ENCODE results near the gene CYB5R3.
"Not testable (repeated sequence)": the region's sequence is repeated elsewhere in the genome, so short reads cannot be mapped to it uniquely, and the experiment has no call there.

CYB5R3 gene

GRCh38 chr22:42622061-42622710 is 27.0 kb downstream of the CYB5R3 start:
- no peak for DNase-seq

GRCh38 chr22:42621505-42622002 is 27.6 kb downstream of the CYB5R3 start:
- DNase-seq = peak; percentile 60

- DNase-seq = no peak
These were observed 29.1 kb downstream of the CYB5R3 start for GRCh38 chr22:42620084-42620483.

GRCh38 chr22:42619261-42620063 is 29.7 kb downstream of the CYB5R3 start:
- no peak for DNase-seq

- DNase-seq = no peak
These were observed 31.8 kb downstream of the CYB5R3 start for GRCh38 chr22:42617155-42617983.

- not testable (repeated sequence) for DNase-seq
These were observed 33.4 kb downstream of the CYB5R3 start for GRCh38 chr22:42615860-42616175.

DNA sequence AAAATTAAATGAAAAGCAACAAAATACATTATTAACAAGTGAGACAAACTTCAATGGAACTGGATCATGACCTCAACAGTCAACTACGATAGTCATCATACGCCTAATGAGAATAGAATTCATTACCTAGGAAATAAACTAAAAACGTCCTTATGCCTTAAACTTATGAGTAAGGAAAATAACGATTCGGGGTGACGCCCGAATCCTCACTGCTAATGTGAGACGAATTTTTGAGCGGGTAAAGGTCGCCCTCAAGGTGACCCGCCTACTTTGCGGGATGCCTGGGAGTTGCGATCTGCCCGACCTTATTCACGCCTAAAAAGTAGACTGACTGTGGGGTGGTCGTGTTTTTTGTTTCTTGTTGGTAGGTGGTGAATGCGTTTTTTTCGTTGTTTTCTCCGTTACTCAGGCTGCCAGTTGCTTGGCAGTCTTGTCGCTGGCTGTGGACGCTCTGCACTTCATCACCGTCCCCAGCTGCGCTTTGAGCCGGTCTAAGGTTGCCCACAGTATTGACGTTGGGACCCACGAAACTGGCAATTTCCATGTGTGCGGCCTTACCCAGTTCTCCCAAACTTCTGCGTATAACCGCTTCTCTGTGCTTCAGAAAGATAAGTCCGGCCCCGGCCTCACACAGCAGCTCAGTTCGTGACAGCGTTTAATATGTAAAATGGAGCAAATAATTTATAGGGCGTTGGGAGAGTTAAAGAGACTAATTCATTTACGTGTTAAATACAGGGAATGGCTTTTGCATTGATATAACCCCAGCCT is 33.9 kb downstream of the CYB5R3 start:
- DNase-seq = peak; percentile 91

DNA sequence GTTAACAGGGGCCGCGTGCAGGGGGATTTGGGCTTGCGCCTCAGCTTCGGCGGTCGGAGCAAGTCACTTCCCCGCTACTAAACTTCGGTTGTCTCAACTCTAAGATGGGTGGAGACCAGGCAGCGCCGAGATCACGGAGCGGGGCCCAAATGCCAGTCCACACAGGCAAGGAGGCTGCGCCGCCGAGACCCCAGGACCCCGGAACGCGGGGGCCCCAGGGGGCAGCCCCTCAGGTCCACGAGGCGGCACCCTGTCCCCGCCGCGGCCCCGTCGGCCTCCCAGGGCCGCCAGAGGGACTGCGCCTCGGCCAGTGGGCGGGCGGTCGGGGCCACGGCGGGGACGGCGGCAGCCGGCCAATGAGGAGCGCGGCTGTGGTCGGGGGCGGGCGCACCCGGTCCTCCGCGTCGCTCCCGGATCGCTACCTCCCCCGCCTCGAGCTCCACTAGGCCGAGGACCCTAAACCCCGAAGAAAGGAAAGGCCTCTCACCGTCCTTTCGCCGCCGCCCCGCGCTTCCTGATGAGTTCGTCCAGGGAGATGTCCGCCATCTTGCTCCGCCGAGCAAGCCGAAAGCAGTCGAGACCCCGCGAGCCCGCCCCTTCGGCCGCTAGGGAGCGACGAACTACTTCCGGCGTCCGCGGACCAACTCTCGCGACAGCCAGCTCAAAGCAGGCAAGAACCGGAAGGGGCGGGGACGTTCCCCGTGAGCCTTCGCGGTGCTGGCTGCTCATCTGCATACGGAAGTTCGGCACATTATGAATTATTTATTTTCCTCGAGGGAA is 34.7 kb downstream of the CYB5R3 start, which contains the start of gene POLDIP3:
TSS of gene POLDIP3 (minus strand) at position 572 of the 780 bp plus-strand sequence. CDS start at position 546, 26 bp downstream.
- DNase-seq = peak; percentile 99

- no peak for DNase-seq
These were observed 35.3 kb downstream of the CYB5R3 start for GRCh38 chr22:42613872-42614301.

DNA sequence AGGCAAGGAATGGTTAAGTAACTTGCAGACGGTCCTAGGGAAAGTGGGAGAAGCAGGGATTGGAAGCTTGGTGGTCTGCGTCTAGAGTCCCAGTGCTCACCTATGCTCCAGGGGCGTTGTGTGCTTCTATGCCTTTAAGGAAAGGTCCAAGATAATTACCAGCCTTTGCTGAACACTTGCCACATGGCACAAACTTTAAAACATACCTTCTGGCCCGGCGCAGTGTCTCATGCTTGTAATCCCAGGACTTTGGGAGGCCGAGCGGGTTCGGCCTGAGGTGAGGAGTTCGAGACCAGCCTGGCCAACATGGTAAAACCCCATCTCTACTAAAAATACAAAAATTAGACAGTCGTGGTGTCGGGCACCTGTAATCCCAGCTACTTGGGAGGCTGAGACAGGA is 36.9 kb downstream of the CYB5R3 start:
- DNase-seq = no peak

DNA sequence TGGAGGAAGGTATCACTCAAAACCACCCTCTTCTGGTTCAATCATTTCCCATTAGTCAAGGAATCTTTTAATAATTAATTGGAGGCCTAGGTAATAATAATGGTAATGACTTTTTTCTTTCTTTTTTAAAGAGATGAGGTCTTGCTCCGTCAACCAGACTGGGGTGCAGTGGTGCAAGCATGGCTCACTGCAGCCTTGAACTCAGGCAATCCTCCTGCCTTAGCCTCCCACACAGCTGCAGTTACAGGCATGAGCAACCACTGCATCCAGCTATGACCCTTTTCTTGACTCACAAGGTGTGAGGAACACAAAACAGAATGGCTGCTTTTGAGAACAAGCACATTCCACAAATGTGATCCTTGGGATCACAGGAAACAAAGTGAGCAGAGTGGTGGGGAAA is 38.1 kb downstream of the CYB5R3 start:
- DNase-seq = no peak

GRCh38 chr22:42610186-42610585 is 39.0 kb downstream of the CYB5R3 start:
- no peak for DNase-seq

GRCh38 chr22:42608823-42609361 is 40.3 kb downstream of the CYB5R3 start:
- no peak for DNase-seq

DNA sequence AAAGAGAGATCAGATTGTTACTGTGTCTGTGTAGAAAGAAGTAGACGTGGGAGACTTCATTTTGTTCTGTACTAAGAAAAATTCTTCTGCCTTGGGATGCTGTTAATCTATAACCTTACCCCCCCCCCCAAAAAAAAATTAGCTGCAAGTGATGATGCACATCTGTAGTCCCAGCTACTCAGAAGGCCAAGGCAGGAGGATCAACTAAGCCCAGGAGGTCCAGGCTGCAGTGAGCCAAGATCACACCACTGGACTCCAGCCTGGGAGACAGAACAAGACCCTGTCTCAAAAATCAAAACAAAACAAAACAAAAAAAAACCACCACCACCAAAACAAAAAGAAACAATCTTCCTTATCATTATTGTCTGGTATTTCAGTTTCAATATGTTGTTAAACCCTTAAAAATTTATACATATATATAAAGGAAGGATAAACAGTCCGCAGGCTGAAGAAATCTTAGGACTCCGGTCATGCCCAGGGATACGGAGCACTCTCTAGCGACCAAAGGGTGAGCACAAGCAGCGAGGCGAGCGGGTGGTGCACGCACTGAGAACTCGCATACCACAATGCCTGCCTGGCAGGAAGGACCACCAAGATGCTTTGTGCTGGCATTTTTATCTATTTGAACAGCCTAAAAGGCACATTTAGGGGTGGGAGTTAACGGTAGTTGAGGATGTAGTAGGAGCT is 40.9 kb downstream of the CYB5R3 start:
- DNase-seq = no peak

GRCh38 chr22:42607641-42608040 is 41.6 kb downstream of the CYB5R3 start:
- not testable (repeated sequence) for DNase-seq

GRCh38 chr22:42604403-42604802 is 44.8 kb downstream of the CYB5R3 start:
- DNase-seq = no peak

GRCh38 chr22:42603427-42603826 is 45.8 kb downstream of the CYB5R3 start:
- DNase-seq = no peak

GRCh38 chr22:42602470-42602869 is 46.7 kb downstream of the CYB5R3 start:
- no peak for DNase-seq

- no peak for DNase-seq
These were observed 47.2 kb downstream of the CYB5R3 start for GRCh38 chr22:42601879-42602465.

- DNase-seq = no peak
These were observed 52.2 kb downstream of the CYB5R3 start for GRCh38 chr22:42596863-42597530.

Measured in CD4-positive, alpha-beta T cell treated with Interleukin-12 subunit alpha and Interleukin-12 subunit beta, for 1 hour (primary cell).